Activated naive CD4-positive, alpha-beta T cell treated with anti-CD3 and anti-CD28 coated beads, Interleukin-2, amount 10 ng/mL, durations not matched to agents 7 days and 5 days (primary cell): ENCODE results near the gene SLC9A9.

Source experiments
- CTCF ChIA-PET: fragments of 350-600 bp; sonication (Branson Sonifier 250); formaldehyde crosslinking; loops from one replicate; lab custom pipeline; 2021; ENCODE audit warnings: antibody characterized with exemption; lab: Charles Lee
- DNase-seq: peaks from one replicate; pipeline ENCODE4 v3.0.0-alpha.2; 2020
- H3K27ac Mint-ChIP-seq: one replicate; pipeline ENCODE4 v1.8.0; 2021; ENCODE audit warnings: mild to moderate bottlenecking, moderate library complexity, mixed read lengths
- H3K27me3 Mint-ChIP-seq: one replicate; pipeline ENCODE4 v1.8.0; 2021; ENCODE audit warnings: mild to moderate bottlenecking, mixed read lengths
- H3K36me3 Mint-ChIP-seq: one replicate; pipeline ENCODE4 v1.8.0; 2021; ENCODE audit warnings: mixed read lengths
- H3K4me1 Mint-ChIP-seq: one replicate; pipeline ENCODE4 v1.8.0; 2021; ENCODE audit warnings: mixed read lengths
- H3K4me3 Mint-ChIP-seq: one replicate; pipeline ENCODE4 v1.8.0; 2021; ENCODE audit warnings: mild to moderate bottlenecking, moderate library complexity, mixed read lengths
- H3K9me3 Mint-ChIP-seq: one replicate; pipeline ENCODE4 v1.8.0; 2021; ENCODE audit warnings: mixed read lengths

The SLC9A9 gene

DNA sequence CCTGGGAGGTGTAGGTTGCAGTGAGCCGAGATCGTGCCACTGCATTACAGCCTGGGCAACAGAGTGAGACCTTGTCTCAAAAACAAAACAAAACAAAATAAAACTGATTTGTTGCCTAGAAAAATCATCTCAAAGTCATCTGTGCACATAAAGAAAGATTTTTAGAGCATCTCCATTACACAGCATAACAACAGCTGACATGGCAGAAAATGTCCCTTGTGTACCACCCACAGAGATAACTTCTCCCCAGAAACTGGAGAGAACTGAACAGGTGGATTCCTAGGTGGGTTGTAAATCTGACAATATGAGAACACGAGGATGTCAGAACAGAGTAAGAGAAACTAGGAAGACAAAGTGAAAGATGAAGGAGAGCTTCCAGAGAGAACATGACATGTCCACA, 207.5 kb downstream of the SLC9A9 start:
- no peak overlapping the region for H3K4me3 Mint-ChIP-seq
- no peaks in the 10 kb centered on the region for H3K36me3 Mint-ChIP-seq
- peaks cover 10% of the 10 kb centered on the region for H3K9me3 Mint-ChIP-seq
- CTCF ChIA-PET, result no interaction called here
- H3K27ac Mint-ChIP-seq, result no peak overlapping the region
- H3K4me1 Mint-ChIP-seq, result no peaks in the 10 kb centered on the region
- no peak for DNase-seq
- no peaks in the 10 kb centered on the region for H3K27me3 Mint-ChIP-seq

DNA sequence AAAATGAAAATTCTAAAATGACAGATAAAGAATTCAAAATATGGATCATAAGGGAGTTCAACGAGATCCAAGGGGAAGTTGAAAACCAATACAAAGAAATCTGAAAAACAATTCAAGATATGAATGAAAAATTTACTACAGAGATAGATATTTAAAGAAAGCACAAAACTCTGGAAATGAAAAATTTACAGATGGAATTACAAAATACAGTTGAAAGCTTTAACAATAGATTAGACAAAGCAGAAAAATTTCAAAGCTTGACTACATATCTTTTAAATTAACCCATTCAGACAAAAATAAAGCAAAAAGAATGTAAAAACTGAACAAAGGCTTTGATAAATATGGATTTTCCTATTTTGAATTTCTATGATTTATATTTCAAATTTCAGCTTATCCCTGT, 211.1 kb downstream of the SLC9A9 start:
- peaks cover 10% of the 10 kb centered on the region for H3K9me3 Mint-ChIP-seq
- DNase-seq, result no peak
- H3K27me3 Mint-ChIP-seq, result no peaks in the 10 kb centered on the region
- H3K27ac Mint-ChIP-seq, result no peak overlapping the region
- H3K4me1 Mint-ChIP-seq, result no peaks in the 10 kb centered on the region
- CTCF ChIA-PET, result interaction anchor here (2.0 kb wide), 1 partner anchor 516 kb away, joined by 4 read pairs; no protein-coding TSS in a partner anchor
- no peaks in the 10 kb centered on the region for H3K36me3 Mint-ChIP-seq
- no peak overlapping the region for H3K4me3 Mint-ChIP-seq

- Mint-ChIP-seq H3K4me1 (no peaks in the 10 kb centered on the region), H3K4me3 (no peak overlapping the region), H3K9me3 (peaks cover 10% of the 10 kb centered on the region), H3K36me3 (no peaks in the 10 kb centered on the region), H3K27me3 (no peaks in the 10 kb centered on the region), H3K27ac (no peak overlapping the region)
- CTCF ChIA-PET, result no interaction called here
- DNase-seq, result no peak
These were observed 213.3 kb downstream of the SLC9A9 start for GRCh38 chr3:143634991-143635390.

DNA sequence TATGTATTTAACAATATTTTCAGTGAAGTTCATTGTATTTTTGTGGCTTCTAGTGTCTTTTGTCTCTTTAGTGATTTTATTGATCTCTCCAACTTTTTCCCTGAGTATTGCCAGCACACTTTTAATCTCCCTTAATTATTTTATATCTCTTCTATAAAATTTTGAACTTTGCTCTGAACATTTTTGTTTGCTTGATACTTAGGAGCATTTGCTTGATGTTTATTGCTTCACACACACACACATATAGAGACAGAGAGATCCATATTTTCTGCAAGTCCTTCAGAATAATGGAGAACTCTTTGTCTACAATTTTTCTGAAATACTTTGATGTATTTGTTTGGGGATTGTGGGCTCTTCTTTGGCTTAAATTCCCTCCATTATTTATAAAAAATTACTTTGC, 213.8 kb downstream of the SLC9A9 start:
- no peak for DNase-seq
- CTCF ChIA-PET, result no interaction called here
- H3K4me1 Mint-ChIP-seq, result no peaks in the 10 kb centered on the region
- no peaks in the 10 kb centered on the region for H3K27me3 Mint-ChIP-seq
- no peaks in the 10 kb centered on the region for H3K36me3 Mint-ChIP-seq
- no peak overlapping the region for H3K27ac Mint-ChIP-seq
- peaks cover 10% of the 10 kb centered on the region for H3K9me3 Mint-ChIP-seq
- H3K4me3 Mint-ChIP-seq, result no peak overlapping the region

GRCh38 chr3:143633816-143634215, 214.5 kb downstream of the SLC9A9 start:
- H3K9me3 Mint-ChIP-seq, result peaks cover 10% of the 10 kb centered on the region
- DNase-seq, result no peak
- no peaks in the 10 kb centered on the region for H3K27me3 Mint-ChIP-seq
- H3K36me3 Mint-ChIP-seq, result no peaks in the 10 kb centered on the region
- H3K4me3 Mint-ChIP-seq, result no peak overlapping the region
- H3K27ac Mint-ChIP-seq, result no peak overlapping the region
- CTCF ChIA-PET, result interaction anchor here (0.6 kb wide), 1 partner anchor 347 kb away, joined by 3 read pairs; no protein-coding TSS in a partner anchor
- no peaks in the 10 kb centered on the region for H3K4me1 Mint-ChIP-seq

DNA sequence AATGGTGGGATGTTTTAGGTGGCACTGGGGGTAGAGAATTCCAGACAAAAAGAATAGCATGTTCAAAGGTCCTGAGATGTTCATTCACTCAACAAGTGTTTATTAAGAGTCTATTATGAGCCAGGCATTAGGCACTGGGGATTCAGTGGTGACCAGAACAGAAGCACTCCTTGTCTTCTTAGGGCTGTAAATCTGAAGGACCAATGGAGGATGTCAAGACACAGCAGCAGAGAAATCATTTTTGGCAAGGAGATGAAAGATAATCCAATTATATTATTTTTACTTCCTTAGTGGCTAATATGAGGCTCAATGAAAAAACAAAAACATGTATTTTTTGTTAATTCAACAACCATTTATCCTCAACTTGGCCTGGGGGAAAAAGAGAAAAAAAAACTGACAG, 218.5 kb downstream of the SLC9A9 start:
- Mint-ChIP-seq H3K4me1 (no peaks in the 10 kb centered on the region), H3K27me3 (no peaks in the 10 kb centered on the region), H3K4me3 (no peak overlapping the region), H3K36me3 (no peaks in the 10 kb centered on the region), H3K9me3 (no peaks in the 10 kb centered on the region), H3K27ac (no peak overlapping the region)
- no peak for DNase-seq
- CTCF ChIA-PET, result no interaction called here

DNA sequence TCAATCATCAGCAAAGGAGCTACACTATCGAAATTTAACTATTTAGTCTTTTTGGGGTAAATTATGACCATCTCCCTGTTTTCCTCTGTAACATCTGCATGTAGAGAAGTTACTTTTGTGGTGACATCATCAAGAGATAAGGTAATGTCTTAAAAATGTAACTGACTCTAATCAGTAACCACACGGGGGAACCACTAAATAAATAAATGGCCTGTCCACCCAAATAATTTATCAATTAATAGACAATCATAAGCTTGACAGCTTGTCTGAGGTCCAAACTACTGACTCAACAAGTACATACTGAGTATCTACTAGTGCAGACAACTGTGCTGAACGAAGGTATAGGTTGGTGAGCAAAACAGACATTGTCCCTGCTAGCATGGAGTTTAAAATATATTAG, 219.3 kb downstream of the SLC9A9 start:
- no peak for DNase-seq
- Mint-ChIP-seq H3K36me3 (no peaks in the 10 kb centered on the region), H3K27ac (no peak overlapping the region), H3K27me3 (no peaks in the 10 kb centered on the region), H3K9me3 (no peaks in the 10 kb centered on the region), H3K4me3 (no peak overlapping the region), H3K4me1 (no peaks in the 10 kb centered on the region)
- CTCF ChIA-PET, result no interaction called here

GRCh38 chr3:143627336-143627735, 220.9 kb downstream of the SLC9A9 start:
- no peaks in the 10 kb centered on the region for H3K27me3 Mint-ChIP-seq
- no peaks in the 10 kb centered on the region for H3K9me3 Mint-ChIP-seq
- CTCF ChIA-PET, result no interaction called here
- DNase-seq, result no peak
- no peaks in the 10 kb centered on the region for H3K36me3 Mint-ChIP-seq
- no peak overlapping the region for H3K4me3 Mint-ChIP-seq
- H3K4me1 Mint-ChIP-seq, result no peaks in the 10 kb centered on the region
- H3K27ac Mint-ChIP-seq, result no peak overlapping the region

DNA sequence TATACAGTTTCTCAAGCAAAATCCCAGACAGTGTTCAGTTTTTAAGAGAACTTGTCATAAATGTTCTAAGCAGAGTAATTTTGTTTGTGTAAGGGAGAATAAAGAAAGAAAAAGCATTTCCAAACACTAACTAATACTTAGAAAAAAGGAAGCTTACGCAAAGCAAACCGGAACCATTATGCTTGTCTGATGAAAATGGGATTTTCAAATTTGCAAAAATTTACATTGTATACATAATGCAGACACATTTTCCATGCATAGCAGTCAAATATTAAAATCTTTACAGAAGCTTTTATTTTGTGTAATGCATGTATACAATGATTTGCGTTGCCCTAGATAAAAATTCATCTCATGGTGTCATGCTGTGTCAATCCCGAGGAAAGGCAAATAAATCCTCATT, 229.0 kb downstream of the SLC9A9 start:
- CTCF ChIA-PET, result no interaction called here
- H3K9me3 Mint-ChIP-seq, result no peaks in the 10 kb centered on the region
- H3K27ac Mint-ChIP-seq, result no peak overlapping the region
- no peaks in the 10 kb centered on the region for H3K27me3 Mint-ChIP-seq
- no peaks in the 10 kb centered on the region for H3K4me1 Mint-ChIP-seq
- no peaks in the 10 kb centered on the region for H3K36me3 Mint-ChIP-seq
- DNase-seq, result no peak
- H3K4me3 Mint-ChIP-seq, result no peak overlapping the region

DNA sequence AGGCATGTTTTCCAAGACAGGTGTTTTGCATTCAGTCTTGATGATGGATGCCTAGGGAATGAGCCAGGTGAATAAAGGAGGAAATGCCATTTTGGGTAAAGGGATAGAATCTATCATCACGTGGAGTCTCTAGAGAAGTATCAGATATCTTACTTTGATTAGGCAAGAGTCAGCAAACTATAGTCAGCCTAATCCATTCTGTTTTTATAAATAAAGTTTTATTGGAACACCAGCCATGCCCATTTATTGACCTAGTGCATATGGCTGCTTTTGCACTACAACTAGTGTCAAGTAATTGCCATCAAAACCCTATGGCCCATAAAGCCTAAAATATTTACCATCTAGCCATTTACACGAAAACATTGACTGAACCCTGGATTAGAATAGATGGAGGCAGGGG, 231.2 kb downstream of the SLC9A9 start:
- Mint-ChIP-seq H3K27me3 (no peaks in the 10 kb centered on the region), H3K4me3 (no peak overlapping the region), H3K9me3 (no peaks in the 10 kb centered on the region), H3K27ac (no peak overlapping the region), H3K36me3 (no peaks in the 10 kb centered on the region), H3K4me1 (no peaks in the 10 kb centered on the region)
- CTCF ChIA-PET, result no interaction called here
- DNase-seq, result no peak

GRCh38 chr3:143613226-143613625, 235.0 kb downstream of the SLC9A9 start:
- Mint-ChIP-seq H3K27ac (no peak overlapping the region), H3K36me3 (no peaks in the 10 kb centered on the region), H3K4me1 (no peaks in the 10 kb centered on the region), H3K4me3 (no peak overlapping the region), H3K27me3 (no peaks in the 10 kb centered on the region), H3K9me3 (no peaks in the 10 kb centered on the region)
- CTCF ChIA-PET, result no interaction called here
- DNase-seq, result no peak

DNA sequence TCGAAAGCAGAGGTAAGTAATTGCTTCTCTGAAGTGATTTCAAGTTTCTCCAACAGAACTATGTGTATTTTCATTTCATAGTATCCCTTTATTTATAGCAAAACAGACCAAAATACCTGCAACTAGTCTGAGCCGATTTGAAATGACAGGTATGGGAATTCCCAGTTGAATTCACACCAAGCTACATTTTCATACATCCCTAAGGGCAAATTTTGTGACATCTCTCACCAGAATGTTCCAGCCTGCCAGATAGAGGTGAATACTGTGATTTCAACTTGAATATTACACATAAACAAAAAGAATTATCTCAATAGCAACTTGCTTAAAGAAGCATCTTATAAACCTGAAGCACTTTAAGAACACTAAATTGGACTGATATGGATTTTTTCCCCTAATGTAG, 235.7 kb downstream of the SLC9A9 start:
- Mint-ChIP-seq H3K27ac (no peak overlapping the region), H3K9me3 (no peaks in the 10 kb centered on the region), H3K36me3 (no peaks in the 10 kb centered on the region), H3K4me3 (no peak overlapping the region), H3K4me1 (no peaks in the 10 kb centered on the region), H3K27me3 (no peaks in the 10 kb centered on the region)
- CTCF ChIA-PET, result no interaction called here
- DNase-seq, result no peak

DNA sequence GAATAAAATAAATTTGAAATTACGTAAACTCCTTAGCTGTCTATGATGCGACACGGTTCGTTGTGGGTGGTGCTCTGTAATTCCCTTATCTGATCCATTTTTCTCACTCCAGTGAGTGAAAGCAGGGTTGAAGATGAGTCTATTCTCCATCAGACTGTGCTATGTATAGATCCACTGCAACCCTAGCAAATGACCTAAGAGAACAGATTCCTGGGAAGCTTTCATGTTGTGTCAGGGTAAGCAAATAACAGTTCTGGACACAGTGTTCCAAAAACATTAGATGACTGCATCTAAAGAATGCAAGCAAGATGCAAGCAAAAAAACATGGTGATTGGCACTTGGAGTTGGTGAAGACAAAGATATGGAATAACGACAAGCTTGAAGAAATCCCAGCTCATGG, 239.3 kb downstream of the SLC9A9 start:
- H3K27me3 Mint-ChIP-seq, result no peaks in the 10 kb centered on the region
- CTCF ChIA-PET, result no interaction called here
- H3K27ac Mint-ChIP-seq, result no peak overlapping the region
- DNase-seq, result no peak
- no peaks in the 10 kb centered on the region for H3K9me3 Mint-ChIP-seq
- no peak overlapping the region for H3K4me3 Mint-ChIP-seq
- H3K4me1 Mint-ChIP-seq, result no peaks in the 10 kb centered on the region
- no peaks in the 10 kb centered on the region for H3K36me3 Mint-ChIP-seq

- Mint-ChIP-seq H3K4me1 (no peaks in the 10 kb centered on the region), H3K27ac (no peak overlapping the region), H3K9me3 (no peaks in the 10 kb centered on the region), H3K4me3 (no peak overlapping the region), H3K27me3 (no peaks in the 10 kb centered on the region), H3K36me3 (no peaks in the 10 kb centered on the region)
- no peak for DNase-seq
- CTCF ChIA-PET, result no interaction called here
These were observed 242.9 kb downstream of the SLC9A9 start for GRCh38 chr3:143605233-143605950.

DNA sequence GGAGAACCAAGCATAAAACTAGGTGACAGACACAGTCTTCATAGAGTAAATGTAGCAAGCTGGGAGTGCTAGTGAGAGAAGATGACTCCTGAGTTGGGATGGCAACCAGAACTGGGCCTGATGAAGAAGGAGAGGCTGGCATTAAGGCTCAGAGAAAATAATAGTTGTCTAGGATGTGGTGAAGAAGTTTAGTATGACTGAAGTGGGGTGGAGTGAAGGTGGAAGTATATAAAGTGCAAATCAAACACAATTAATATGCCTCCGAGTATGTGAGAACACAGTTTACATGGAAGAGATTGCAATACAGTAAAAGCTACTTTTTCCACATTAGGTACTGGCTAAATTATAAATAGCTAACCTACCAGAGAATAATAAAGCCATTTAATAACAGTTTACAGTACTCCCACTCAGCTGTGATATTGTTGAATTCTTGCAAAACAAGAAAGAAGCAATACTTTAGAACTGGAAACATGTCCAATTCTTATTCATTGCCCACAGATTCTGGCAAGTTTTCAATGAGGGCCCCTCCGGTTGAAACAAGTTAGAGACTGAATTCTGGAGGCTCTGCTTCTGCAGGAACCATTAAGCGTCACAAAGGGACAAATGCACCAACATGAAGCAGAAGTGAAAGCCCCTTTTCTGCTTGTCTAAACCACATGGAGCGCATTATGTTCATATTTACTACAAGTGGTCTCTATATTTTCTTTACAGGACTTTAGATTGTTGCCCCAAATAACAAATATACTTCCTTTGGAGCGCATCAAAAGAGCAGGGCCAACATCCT, 243.7 kb downstream of the SLC9A9 start:
- no peak overlapping the region for H3K27ac Mint-ChIP-seq

More for the DNA sequence above, 243.7 kb downstream of the SLC9A9 start:
- H3K9me3 Mint-ChIP-seq, result no peaks in the 10 kb centered on the region
- DNase-seq, result no peak
- CTCF ChIA-PET, result no interaction called here
- no peaks in the 10 kb centered on the region for H3K27me3 Mint-ChIP-seq
- H3K4me1 Mint-ChIP-seq, result no peaks in the 10 kb centered on the region
- H3K36me3 Mint-ChIP-seq, result no peaks in the 10 kb centered on the region
- no peak overlapping the region for H3K4me3 Mint-ChIP-seq
